Endothelial cell (in vitro differentiated cells): ENCODE measurements around the gene ZSWIM4. TPM values are rescaled to one million over a fixed set of nuclear protein-coding genes. Genes with fewer than 3 reads are reported as not detected.
A peak's percentile ranks its signal among the peaks of the same experiment; 100 is the strongest.

Source experiments
- DNase-seq: peaks from one replicate; pipeline ENCODE4 v3.0.0; 2021; ENCODE audit warnings: low spot score
- H3K27ac Mint-ChIP-seq: one replicate; pipeline ENCODE4 v1.8.0; 2021; ENCODE audit warnings: mixed read lengths, inconsistent platforms; ENCODE audit not compliant: unreplicated experiment
- H3K27me3 Mint-ChIP-seq: one replicate; pipeline ENCODE4 v1.8.0; 2021; ENCODE audit warnings: mild to moderate bottlenecking, moderate library complexity, mixed read lengths, inconsistent platforms; ENCODE audit not compliant: unreplicated experiment
- H3K36me3 Mint-ChIP-seq: one replicate; pipeline ENCODE4 v1.8.0; 2021; ENCODE audit warnings: mild to moderate bottlenecking, low read depth, mixed read lengths, inconsistent platforms; ENCODE audit not compliant: unreplicated experiment
- H3K4me1 Mint-ChIP-seq: one replicate; pipeline ENCODE4 v1.8.0; 2021; ENCODE audit warnings: mild to moderate bottlenecking, mixed read lengths, inconsistent platforms; ENCODE audit not compliant: unreplicated experiment
- H3K4me3 Mint-ChIP-seq: one replicate; pipeline ENCODE4 v1.8.0; 2021; ENCODE audit warnings: mild to moderate bottlenecking, mixed read lengths, inconsistent platforms; ENCODE audit not compliant: unreplicated experiment
- H3K9me3 Mint-ChIP-seq: one replicate; pipeline ENCODE4 v1.8.0; 2021; ENCODE audit warnings: mixed read lengths, inconsistent platforms; ENCODE audit not compliant: unreplicated experiment
- CTCF ChIP-seq: fragments of 200-600 bp; sonication (generic); IDR thresholded peaks from one replicate; pipeline ENCODE4 v1.5.0; 2021; ENCODE audit warnings: antibody characterized with exemption; ENCODE audit not compliant: unreplicated experiment
- total RNA-seq: library from RNA; stranded (reverse); fragmentation: NEBNext Ultra II Directional; extraction: Animal tissue kit (Norgen Biotek cat#: 25700); gene quantifications from one replicate; pipeline ENCODE4 v1.2.1, GENCODE V29; 2021; ENCODE audit not compliant: unreplicated experiment

The ZSWIM4 gene
- total RNA-seq, 1 donor from 2014 or later = 43.7 TPM

- Mint-ChIP-seq H3K36me3 (no peaks in the 10 kb centered on the region), H3K9me3 (no peaks in the 10 kb centered on the region), H3K27me3 (peaks cover 23% of the 10 kb centered on the region), H3K27ac (peak overlapping the region; percentile 96), H3K4me3 (peak overlapping the region; percentile 97), H3K4me1 (peaks cover 31% of the 10 kb centered on the region)
- no peak for TF ChIP-seq CTCF
- DNase-seq = peak; percentile 74
Measured at GRCh38 chr19:13842291-13843103, 47.3 kb downstream of the ZSWIM4 start.

GRCh38 chr19:13843104-13843921 lies 48.1 kb downstream of the ZSWIM4 start:
- peak; percentile 43 for DNase-seq
- Mint-ChIP-seq H3K4me1 (peaks cover 31% of the 10 kb centered on the region), H3K4me3 (peak overlapping the region; percentile 92), H3K36me3 (no peaks in the 10 kb centered on the region), H3K27ac (peak overlapping the region; percentile 96), H3K9me3 (no peaks in the 10 kb centered on the region), H3K27me3 (peaks cover 23% of the 10 kb centered on the region)
- no peak for TF ChIP-seq CTCF

GRCh38 chr19:13844130-13844631 lies 48.9 kb downstream of the ZSWIM4 start:
- H3K4me1 Mint-ChIP-seq = peaks cover 31% of the 10 kb centered on the region

GRCh38 chr19:13846557-13847406 lies 51.5 kb downstream of the ZSWIM4 start:
- no peak for TF ChIP-seq CTCF
- peaks cover 19% of the 10 kb centered on the region for H3K4me1 Mint-ChIP-seq
- H3K36me3 Mint-ChIP-seq = no peaks in the 10 kb centered on the region

More at GRCh38 chr19:13844130-13844631, 48.9 kb downstream of the ZSWIM4 start:
- Mint-ChIP-seq H3K4me3 (peak overlapping the region; percentile 67), H3K36me3 (no peaks in the 10 kb centered on the region), H3K27ac (no peak overlapping the region), H3K27me3 (peaks cover 28% of the 10 kb centered on the region), H3K9me3 (no peaks in the 10 kb centered on the region)
- TF ChIP-seq CTCF = no peak
- DNase-seq = no peak

More at GRCh38 chr19:13846557-13847406, 51.5 kb downstream of the ZSWIM4 start:
- Mint-ChIP-seq H3K27me3 (peaks cover 31% of the 10 kb centered on the region), H3K9me3 (no peaks in the 10 kb centered on the region), H3K27ac (peak overlapping the region; percentile 99), H3K4me3 (peak overlapping the region; percentile 85)
- peak; percentile 87 for DNase-seq
